Right kidney (tissue), 1 donor: Measurements from ENCODE around the gene AGMAT.
A peak's percentile ranks its signal among the peaks of the same experiment; 100 is the strongest.
"Not testable (repeated sequence)": the region's sequence is repeated elsewhere in the genome, so short reads cannot be mapped to it uniquely, and the experiment has no call there.

Source experiments
- DNase-seq: peaks from one replicate; pipeline ENCODE4 v3.0.0-alpha.2; 2016

AGMAT gene

DNA sequence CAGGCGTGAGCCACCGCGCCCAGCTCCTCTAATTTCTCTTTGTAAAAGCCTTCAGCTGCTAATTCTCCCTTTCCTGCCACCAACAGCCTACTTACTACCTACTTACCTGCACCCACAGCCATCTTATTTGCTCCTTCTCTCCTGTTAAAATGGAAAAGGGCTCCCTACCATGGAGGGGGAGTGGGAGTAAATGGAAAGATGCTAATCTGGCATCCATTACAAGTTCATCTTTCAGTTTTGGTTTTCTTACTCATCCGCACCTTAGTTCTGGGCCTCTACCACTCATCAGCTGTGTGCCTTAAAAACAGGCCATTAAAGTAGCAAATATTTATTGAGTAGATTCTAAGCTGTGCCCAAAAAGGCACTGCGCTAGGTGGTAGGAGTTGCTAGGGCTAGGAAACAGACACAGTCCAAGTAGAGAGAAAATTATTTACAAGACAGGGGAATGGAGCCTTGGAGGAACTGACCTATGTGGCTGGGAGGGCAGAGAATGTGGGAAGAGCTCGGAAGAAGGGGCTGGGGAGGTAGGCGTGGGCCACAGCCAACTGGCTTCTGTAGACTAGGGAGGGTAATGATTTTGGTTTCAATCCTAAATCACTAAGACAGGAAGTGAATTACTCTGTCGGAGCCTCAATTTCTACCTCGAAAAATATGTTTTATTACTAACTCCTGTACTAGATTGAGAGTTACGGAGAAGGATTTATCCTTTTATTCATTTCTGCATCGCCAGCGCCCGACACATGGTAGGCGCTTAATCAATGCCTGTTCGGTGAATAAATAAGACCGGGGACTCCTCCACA is 31.7 kb upstream of the AGMAT start:
- peak; percentile 72 for DNase-seq

DNA sequence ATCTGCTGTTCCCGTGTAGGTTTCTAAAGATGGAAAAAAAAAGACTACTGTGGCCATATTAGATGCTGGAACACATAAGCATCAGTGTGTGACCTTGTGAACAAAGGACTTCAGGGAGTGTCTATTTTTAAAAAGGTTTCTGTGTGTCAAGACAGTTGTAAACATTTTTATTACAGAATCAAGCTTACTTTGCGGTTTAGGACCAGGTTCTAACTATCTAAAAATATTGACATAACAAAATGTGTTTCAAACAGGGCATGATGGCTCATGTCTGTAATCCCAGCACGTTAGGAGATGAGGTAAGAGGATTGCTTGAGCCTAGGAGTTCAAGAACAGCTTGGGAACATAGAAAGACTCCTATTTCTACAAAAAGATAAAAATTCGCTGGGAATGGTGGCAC is 25.3 kb upstream of the AGMAT start:
- no peak for DNase-seq

DNA sequence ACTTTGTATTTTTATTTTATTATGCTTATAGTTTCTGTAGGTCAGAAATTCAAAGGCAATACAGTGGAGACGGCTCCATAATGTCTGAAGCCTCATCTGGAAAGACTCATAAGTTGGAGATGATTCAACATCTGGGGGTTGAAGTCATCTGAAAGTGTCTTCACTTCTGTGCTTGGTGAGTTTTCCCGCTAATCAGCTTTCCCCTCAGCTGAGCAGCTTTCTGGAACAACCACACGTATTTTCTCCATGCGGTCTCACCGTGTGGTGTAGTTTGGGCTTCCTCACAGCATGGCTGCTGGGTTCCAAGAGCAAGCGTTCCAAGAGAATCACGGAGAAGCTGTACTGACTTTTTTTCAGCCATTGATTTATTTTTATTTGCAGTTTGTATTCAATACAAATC is 24.8 kb upstream of the AGMAT start:
- DNase-seq: no peak

DNA sequence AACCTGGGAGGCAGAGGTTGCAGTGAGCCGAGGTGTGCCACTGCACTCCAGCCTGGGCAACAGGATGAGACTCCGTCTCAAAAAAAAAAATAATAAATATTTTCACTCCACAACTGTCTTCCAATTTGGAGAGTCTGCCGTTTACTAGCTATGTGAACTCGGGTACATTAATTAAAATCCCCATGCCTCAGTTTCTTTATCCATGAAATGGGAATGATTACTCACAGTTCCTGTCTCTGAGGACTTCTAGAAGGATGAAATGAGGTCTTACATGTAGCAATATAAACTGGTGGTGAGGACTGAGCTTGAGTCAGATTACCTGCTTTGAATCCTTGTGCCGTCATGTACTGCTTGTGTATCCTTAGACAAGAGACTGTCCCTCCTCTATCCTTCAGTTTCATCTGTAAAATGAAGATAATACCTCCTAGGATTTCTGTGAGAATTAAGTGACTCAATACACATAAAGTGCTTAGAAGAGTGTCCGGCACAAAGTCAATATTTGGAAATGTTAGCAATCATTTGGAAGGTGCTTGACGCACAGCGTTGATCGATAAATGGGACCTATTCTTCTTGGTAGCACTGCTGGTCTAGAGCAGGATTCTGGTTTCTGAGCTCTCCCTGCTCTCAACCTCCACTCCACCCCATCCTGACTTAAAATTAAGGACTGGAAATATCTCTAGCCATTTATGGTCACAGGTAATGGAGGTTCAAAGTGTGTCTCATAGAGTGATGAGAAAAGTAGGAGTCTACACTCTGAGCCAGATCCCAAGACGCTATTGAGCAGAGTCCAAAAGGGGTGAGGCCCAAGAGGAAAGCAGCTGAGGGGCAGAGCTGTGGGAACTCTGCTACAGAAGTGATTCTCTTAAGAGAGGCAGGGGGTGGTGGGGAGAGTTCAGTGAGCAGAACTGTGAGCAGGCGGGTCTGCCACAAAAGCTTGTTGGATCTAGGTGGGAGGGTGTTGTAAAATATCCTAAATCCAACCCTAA is 20.8 kb upstream of the AGMAT start:
- no peak for DNase-seq

DNA sequence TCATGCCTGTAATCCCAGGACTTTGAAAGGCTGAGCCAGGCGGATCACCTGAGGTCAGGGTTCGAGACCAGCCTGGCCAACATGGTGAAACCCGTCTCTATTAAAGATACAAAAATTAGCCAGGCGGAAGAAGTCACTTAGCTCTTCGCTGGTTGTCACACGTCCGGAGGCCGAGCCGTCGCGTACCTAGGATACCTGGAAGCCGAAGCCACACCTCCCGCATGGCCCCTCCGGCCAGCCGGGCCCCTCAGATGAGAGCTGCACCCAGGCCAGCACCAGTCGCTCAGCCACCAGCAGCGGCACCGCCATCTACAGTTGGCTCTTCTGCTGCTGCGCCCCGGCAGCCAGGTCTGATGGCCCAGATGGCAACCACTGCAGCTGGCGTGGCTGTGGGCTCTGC is 19.5 kb upstream of the AGMAT start:
- not testable (repeated sequence) for DNase-seq

DNA sequence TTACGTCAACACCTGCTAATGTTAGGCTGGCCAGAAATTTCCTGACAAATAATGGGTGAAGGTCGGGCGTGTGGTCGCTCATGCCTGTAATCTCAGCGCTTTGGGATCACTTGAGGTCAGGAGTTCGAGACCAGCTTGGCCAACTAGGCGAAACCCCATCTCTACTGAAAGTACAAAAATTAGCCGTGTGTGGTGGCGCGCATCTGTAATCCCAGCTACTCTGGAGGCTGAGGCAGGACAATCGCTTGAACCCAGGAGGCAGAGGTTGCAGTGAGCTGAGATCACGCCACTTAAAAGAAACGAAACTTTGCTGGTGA is 19.1 kb upstream of the AGMAT start:
- DNase-seq: not testable (repeated sequence)

DNA sequence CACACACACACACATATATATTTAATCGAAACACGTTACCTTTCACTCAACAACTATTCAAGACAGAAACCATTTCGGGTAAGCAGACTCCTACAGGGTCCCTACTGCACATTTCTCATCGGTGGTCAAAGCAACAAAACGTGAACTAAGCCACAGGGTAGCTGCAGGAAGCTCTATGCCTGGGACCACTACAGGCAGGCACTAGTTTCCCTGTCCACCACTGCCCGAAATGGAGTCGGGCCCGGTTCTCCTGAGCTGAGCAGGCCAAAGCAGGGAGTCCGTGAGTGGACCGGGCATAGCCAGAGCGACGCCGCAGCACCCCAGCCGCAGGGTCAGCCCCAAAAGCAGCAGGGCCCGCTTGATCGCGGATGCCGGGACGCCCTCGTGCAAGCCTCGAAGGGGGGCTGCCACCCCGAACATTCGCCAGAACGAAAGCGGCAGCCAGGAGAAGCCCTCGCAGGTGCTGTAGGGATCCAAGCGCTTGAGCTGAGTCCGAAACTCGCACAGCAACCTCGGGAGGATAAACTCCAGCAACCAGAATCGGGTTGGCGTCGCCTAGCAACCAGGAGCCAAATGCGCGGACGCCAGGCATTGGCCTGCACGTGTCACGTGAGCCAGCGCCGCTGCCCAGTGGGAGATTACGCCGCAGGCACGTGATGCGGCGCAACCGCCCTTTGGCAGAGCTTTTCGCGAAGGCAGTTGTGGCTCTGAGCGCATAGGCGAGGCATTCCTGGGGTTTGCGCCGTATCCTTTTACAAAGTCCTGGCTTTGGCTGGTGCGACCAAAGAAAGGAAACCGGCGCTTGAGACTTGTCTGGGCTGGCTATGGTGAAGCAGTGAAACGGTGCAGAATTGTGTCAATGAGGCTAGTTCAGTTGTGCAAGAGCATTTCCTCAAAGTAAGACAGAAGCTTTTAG is 18.5 kb upstream of the AGMAT start:
- DNase-seq: peak; percentile 94

DNA sequence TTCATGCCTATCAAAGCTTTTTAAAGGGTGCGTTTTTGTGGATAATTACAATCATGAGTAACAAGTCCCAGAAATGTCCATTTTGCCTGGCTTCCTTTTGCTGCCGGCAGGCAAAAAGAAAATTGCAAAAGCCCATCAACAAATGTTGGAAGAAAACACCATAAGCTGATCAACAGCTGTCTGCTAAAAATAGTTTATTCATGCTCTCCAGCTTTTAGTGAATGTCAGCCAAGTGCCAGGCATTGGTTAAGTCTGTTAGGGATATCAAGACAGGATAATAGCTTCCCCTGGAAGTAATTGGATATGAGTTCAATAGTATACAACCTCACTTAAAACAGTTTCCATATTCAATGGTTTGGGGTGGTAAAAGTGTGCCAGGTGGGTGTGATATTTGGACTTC is 13.6 kb upstream of the AGMAT start:
- DNase-seq: no peak

DNA sequence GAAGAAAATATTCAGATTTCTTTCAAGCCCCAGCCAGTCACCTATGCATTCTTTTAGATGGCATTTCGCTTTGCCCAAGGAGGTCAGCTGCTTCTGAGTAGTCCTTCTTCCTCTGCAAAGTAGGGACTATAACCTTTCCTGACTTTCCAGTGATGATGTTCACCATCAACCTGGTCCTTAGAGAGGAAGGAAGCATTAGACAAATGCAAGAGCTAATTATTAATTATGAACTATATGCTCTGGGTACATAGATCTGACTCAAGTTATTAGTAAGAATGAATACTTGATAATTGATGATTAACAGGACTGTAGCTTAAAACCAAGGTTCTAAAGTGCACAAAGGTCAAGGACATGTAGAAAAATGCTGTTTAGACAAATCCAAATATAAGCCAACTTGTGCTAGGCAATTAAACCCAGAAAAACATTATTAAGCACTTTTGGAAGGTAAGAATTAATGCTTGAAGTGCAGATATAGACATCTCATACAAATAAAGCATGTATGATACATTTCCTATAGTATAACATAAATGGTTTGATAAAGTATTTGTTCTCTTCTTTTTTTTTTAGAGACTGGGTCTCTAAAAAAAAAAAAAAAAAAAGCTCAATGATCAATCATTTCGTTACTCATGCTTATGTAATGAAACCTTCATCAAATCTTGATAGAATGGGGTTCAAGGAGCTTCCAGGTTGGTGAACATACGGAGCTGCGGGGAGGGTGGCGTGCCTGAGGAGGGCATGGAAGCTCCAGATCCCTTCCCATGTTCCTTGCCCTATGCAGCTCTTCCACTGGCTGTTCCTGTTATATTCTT is 11.2 kb upstream of the AGMAT start:
- DNase-seq: no peak

DNA sequence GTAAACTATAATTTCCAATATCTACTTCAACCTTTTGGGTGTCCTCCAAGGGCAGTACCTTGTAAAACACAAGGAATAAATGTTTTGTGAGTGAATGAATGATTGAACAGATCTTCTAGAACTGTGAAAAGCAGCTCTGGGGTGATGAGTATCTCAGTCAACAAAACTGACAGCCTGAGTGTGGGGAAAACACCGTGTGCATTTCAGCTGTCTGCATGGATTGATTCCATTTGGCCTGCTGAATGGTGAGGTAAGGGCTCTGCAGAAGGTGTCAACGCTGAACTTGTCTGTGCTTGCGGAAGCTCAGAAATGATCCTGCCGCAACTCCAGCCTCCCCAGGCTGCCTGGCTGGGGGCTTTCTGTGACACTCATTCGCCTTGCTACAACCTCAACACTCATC is 7.4 kb upstream of the AGMAT start:
- no peak for DNase-seq

DNA sequence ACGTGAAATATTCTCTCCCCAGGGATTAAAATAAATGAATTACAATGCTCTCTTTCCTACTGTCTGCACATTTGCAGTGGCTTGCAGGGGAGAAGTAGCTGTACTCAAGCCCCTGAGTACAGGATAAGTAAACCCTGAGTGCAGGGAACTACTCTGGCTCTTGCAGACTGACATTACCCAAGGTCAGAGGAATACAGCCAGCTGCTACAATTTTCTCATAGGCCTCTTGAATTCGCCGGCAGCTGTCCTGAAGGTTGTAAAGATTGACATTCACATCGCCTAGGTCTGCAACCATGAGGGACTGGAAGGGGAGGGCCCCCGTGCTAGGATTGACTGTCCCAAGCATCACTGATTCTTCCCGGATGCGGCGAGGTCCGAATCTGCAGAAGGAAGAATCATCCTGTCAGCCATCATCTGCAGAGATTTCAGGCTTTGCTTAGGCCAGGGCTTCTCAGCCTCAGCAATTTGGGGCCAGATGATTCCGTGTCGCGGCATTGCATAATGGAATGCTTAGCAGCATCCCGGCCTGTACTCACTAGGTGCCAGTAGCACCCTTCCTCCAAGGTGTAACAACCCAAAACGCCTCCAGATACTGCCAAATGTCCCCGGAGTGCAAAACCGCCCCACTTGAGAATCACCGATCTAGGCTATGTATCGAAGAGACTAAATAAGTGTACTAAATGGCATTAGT is 1.7 kb downstream of the AGMAT start:
- DNase-seq: no peak

DNA sequence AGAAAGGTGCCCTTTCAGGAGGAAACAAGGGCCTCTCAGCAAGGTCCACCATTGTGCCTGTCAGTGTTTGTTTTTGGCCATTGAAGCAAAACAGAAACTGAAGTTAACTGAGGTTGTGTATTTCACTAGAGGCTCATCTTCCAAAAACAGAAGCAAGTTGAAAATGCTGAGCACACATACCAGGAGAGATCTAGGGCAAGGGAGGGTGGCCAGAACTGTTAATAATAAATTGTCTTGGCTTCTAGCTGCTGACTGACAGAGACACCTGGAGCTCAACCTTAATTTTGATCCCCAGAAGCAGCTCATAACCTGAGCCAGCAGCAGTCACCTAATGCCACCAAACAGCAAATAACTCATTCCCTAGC is 5.2 kb downstream of the AGMAT start:
- no peak for DNase-seq

DNA sequence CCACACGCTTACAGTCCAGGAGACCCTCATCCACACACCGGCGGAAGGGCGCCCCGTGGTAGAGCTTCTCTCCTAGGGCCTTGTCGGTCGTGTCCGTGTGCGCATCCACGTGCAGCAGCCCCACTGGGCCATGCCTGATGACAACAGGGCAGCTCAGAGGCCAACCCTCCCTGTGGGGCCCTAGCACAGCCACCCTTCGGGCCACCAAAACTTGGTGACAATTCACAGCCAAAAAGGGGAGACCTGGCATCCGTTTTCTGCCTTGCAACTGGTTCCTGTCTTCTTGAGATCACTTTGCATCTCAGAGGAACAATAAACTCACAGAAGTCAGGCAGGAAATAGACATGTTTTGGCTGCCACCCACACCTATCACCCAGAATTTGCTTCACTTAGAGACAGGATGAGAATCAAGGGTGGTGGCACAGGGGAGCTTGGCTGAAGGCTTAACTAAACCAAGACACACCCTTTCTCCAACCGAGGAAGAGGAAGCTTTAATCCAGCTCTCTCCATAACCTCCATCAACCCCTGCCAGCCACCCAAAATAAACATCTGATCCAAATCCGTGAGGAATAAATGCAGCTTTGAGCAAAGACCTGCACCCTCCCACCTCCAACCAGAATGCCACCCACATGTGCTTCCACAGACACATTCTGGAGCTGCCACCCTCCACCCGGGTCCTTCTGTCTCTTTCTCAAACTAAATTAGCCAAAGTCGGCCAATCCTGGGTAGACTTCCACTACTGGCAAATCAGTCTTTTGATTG is 5.7 kb downstream of the AGMAT start:
- no peak for DNase-seq

DNA sequence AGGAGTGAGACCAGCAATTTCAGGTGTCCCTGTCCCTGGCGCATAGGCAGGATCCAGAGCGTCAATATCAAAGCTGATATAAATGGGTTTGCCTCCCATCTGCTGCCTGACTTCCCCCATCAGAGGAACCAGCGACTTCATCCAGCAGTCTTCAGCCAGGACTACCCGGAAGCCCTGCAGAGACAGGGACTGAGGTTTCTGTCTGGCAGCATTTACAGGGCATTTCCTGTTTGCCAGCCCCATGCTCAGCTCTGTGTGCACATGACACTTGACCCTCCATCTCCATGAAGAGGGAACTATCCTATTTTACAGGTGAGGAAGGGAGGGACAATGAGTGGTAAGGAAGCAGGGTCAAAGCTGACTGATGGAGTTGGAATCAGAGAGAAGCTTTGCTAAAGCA is 7.2 kb downstream of the AGMAT start:
- DNase-seq: no peak

DNA sequence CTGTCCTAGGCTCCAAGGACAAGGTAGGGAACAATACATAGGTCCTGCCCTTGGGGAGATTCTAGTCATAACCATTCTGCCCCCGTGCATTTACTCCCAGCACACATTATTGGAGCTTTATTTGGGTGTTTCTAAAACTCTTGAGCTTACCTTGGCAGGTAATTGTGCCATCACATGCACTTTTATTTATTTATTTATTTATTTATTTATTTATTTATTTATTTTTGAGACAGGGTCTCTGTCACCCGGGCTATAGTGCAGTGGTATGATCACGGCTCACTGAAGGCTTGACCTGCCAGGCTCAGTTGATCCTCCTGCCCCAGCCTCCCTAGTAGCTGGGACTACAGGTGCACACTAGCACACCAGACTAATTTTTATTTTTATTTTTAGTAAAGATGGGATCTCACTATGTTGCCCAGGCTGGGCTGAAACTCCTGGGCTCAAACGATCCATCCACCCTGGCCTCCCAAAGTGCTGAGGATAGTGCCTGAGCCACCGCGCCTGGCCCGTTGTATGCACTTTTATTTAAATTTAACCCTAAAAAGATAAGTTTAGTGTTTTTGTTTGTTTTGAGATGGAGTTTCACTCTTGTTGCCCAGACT is 9.2 kb downstream of the AGMAT start:
- no peak for DNase-seq

DNA sequence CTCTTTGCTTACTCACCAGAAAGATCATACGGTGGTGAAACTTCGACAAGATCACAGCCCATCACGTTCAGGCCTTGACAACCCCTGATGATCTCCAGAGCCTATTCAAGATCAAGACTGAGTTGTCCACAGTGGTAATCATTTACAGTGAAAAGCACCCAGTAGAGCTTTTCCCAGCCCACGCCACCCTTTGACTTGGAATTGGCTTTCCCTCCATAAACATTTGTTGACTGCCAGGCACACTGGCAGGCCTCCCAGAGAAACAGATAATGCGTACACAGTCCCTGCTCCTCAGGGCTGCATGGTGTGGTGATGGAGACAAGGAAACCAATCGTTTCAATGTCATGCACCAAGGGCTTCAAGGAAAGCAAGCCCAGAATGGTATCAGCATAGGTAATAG is 10.1 kb downstream of the AGMAT start:
- DNase-seq: no peak

DNA sequence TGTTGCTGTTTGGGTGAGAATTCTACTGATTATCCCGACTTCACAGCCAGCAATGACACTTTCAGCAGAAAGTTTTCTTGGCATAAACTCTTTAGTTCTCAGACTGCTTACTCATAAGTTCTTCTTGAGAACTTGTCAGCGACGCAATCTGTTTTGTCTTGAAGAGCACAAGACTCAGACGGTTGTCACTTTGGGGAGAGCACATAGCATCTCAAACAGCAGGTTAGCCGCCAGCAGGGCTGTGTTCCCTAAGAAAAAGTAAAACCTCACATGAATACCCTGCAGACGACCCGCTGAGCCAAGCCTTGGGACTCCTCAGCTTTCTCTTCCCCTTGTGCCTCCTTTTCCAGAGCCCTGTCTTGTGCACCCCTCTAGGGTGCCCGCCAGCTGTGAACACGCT is 11.4 kb downstream of the AGMAT start:
- no peak for DNase-seq

DNA sequence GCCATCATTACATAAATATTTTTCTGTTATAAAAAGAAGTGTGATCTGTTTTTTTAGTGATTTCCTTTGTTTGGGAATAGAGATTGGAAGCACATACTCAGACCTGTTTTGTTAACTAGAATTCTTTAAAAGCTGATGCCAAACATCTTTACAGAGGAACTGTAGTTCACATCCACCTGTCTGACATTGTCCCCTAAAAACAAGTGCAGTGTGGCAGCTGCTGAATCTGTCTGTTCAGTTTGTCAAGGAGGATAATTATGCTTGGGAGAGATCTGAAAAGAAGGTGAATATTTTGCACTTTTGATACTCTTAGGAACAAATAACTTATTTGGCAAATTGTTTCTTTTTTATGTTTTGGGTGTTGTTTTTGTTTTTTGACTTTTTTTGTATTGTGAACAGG is 13.6 kb downstream of the AGMAT start:
- no peak for DNase-seq

DNA sequence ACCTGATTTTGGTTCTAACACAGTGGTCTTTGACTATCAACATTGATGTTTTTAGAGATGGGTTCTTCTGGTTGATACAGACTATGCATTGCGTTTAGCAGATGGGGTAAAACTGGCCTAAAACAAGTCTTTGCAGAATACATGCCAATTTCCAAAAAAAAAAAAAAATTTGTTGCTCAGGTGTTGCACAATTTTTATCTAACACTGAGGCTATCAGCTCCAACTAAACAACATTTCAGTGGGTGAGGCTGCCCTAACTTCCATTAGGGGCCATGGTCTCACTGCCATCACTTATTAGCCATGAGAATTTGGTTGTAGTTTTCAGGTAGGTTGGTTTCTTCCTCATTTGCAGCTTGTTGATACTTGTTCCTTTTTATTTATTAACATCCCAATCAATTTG is 14.0 kb downstream of the AGMAT start:
- DNase-seq: no peak
